NCI-H1694 treated with DMSO at 0.1 percent for 48 hours (cell line): ENCODE results near the gene RIPPLY3.

Experiments used
- DNase-seq: peaks from one replicate; lab custom pipeline; 2025; lab: John Stamatoyannopoulos, UW

RIPPLY3 gene

GRCh38 chr21:37061926-37062592, 55.6 kb downstream of the RIPPLY3 start:
- DNase-seq = no peak

GRCh38 chr21:37062593-37062935, 56.1 kb downstream of the RIPPLY3 start:
- no peak for DNase-seq

GRCh38 chr21:37063433-37063832, 56.9 kb downstream of the RIPPLY3 start:
- no peak for DNase-seq

GRCh38 chr21:37064841-37065240, 58.3 kb downstream of the RIPPLY3 start:
- DNase-seq = no peak

- no peak for DNase-seq
Observed at GRCh38 chr21:37065561-37066177, 59.2 kb downstream of the RIPPLY3 start.
